Esophagus muscularis mucosa (tissue), 4 donors: ENCODE results near the gene GADD45A. TPM values are rescaled to one million over a fixed set of nuclear protein-coding genes. Genes with fewer than 3 reads are reported as not detected.

Source experiments
- DNase-seq: peaks from one replicate; pipeline ENCODE4 v3.0.0-alpha.2; 2017; ENCODE audit errors: extremely low spot score
- H3K27ac ChIP-seq, 4 donors: fragments of 200-600 bp; sonication (generic); replicated peaks in 1 of 4; 1 replicate in 3 of 4; 2 replicates in 1 of 4; pipeline ENCODE4 v1.5.1; 2016 to 2019; ENCODE audit warnings: mild to moderate bottlenecking in 1 of 4
- H3K27me3 ChIP-seq, 4 donors: fragments of 200-600 bp; sonication (generic); one replicate each; pipeline versions ENCODE4 v1.5.1 to v1.6.0; 2016 to 2019
- H3K36me3 ChIP-seq, 4 donors: fragments of 200-600 bp; sonication (generic); one replicate each; pipeline ENCODE4 v1.5.1; 2016 to 2019
- H3K4me1 ChIP-seq, 4 donors: fragments of 200-600 bp; sonication (generic); one replicate each; pipeline ENCODE4 v1.5.1; 2016 to 2019
- H3K4me3 ChIP-seq, 4 donors: fragments of 200-600 bp; sonication (generic); 1 replicate in 2 of 4; 2 replicates in 2 of 4; pipeline ENCODE4 v1.5.1; 2016 to 2019; ENCODE audit warnings: mild to moderate bottlenecking in 4 of 4, moderate library complexity in 1 of 4
- H3K9me3 ChIP-seq, 4 donors: fragments of 200-600 bp; sonication (generic); 1 replicate in 3 of 4; 2 replicates in 1 of 4; pipeline ENCODE4 v1.5.1; 2016 to 2019
- CTCF ChIP-seq, 3 experiments: fragments of 200-600 bp in 2 of 3; fragments of 450-650 bp in 1 of 3; sonication (generic) in 2 of 3; IDR thresholded peaks; one replicate each; pipeline ENCODE4 v1.5.1; 2017 to 2019; ENCODE audit warnings: antibody characterized with exemption in 3 of 3, mild to moderate bottlenecking in 2 of 3, moderate library complexity in 1 of 3
- EP300 ChIP-seq: sonication (generic); formaldehyde crosslinking; IDR thresholded peaks from one replicate; pipeline ENCODE4 v1.6.1; 2017; ENCODE audit warnings: antibody characterized with exemption
- POLR2A ChIP-seq: fragments of 450-650 bp; IDR thresholded peaks from one replicate; pipeline ENCODE4 v1.6.1; 2017; ENCODE audit warnings: antibody characterized with exemption, moderate library complexity, mild to moderate bottlenecking, low read depth
- POLR2AphosphoS5 ChIP-seq, 2 donors: sonication (generic); formaldehyde crosslinking; IDR thresholded peaks; one replicate each; pipeline ENCODE4 v1.6.1; 2017; ENCODE audit warnings: antibody characterized with exemption in 2 of 2
- WGBS: methylation state at CpG from one replicate; pipeline ENCODE4 v1.1.5; 2018; 5-methylcytosine and 5-hydroxymethylcytosine counted together
- intact Hi-C: fragments of 100-400 bp; cut with DNase I; formaldehyde crosslinking; loops from one replicate; pipeline ENCODE4 v1.15.1; 2023
- small RNA-seq, 3 donors: library from RNA; depleted of rRNA; stranded (forward); fragments of <200 nt; gene quantifications; one replicate each; pipeline ENCODE3, GENCODE V24; 2016
- total RNA-seq, 4 donors: library from RNA; depleted of rRNA; stranded (reverse); fragments of >200 nt; gene quantifications; one replicate each; pipeline versions ENCODE4 v1.1.0 to v1.2.1, GENCODE V29; 2016

The GADD45A gene
- total RNA-seq, 4 donors from 2014 or later: 51.1 to 80.8 (median 66.5) TPM

GRCh38 chr1:67735806-67736627 lies 51.0 kb downstream of the GADD45A start:
- DNase-seq: peak; percentile 93
- intact Hi-C loops: no loop called here

GRCh38 chr1:67736750-67737149 lies 51.7 kb downstream of the GADD45A start:
- no peak overlapping the region for H3K4me3 ChIP-seq
- peak overlapping the region; percentile 56 to 74 (median 66) for H3K27ac ChIP-seq
- 87% methylated on average over 3 of the region's 3 CpGs for WGBS
- no peaks in the 10 kb centered on the region for H3K9me3 ChIP-seq
- TF ChIP-seq CTCF (IDR thresholded peaks at IDR 0.05) (no peak), POLR2A (no peak), EP300 (no peak), POLR2AphosphoS5 (IDR thresholded peaks at IDR 0.05) (no peak)
- H3K4me1 ChIP-seq: peaks cover 51 to 71% (median 64%) of the 10 kb centered on the region in 4 donors
- intact Hi-C loops: no loop called here
- no peaks in the 10 kb centered on the region for H3K36me3 ChIP-seq
- no peaks in the 10 kb centered on the region for H3K27me3 ChIP-seq
- DNase-seq: no peak

More at GRCh38 chr1:67735806-67736627, 51.0 kb downstream of the GADD45A start:
- Histone ChIP-seq H3K27ac (peak overlapping the region; percentile 56 to 74 (median 66)), H3K27me3 (no peaks in the 10 kb centered on the region), H3K9me3 (no peaks in the 10 kb centered on the region), H3K36me3 (no peaks in the 10 kb centered on the region), H3K4me1 (peaks cover 48 to 68% (median 56%) of the 10 kb centered on the region in 4 donors), H3K4me3 (peak overlapping the region; percentile 2 to 31 (median 14))
- 11% methylated on average over 8 of the region's 11 CpGs for WGBS
- TF ChIP-seq EP300 (no peak), POLR2AphosphoS5 (IDR thresholded peaks at IDR 0.05) (peak; percentile 45 to 68), CTCF (IDR thresholded peaks at IDR 0.05) (no peak), POLR2A (no peak)

GRCh38 chr1:67737875-67738274 lies 52.9 kb downstream of the GADD45A start:
- H3K4me1 ChIP-seq: peaks cover 43 to 62% (median 58%) of the 10 kb centered on the region in 4 donors
- no peaks in the 10 kb centered on the region for H3K9me3 ChIP-seq
- H3K4me3 ChIP-seq: no peak overlapping the region
- no peak for DNase-seq
- H3K27me3 ChIP-seq: no peaks in the 10 kb centered on the region
- 100% methylated on average over 3 of the region's 3 CpGs for WGBS
- no peak overlapping the region for H3K27ac ChIP-seq
- TF ChIP-seq CTCF (IDR thresholded peaks at IDR 0.05) (no peak), POLR2A (no peak), POLR2AphosphoS5 (IDR thresholded peaks at IDR 0.05) (no peak), EP300 (no peak)
- no peaks in the 10 kb centered on the region for H3K36me3 ChIP-seq
- intact Hi-C loops: no loop called here

Small RNA genes within 50 kb of the gene (small RNA-seq; reads per million reads assigned to genes)
- gene RN7SL392P: 0 reads per million in 3 donors

Other genes with a start within 250 kb of the GADD45A start
- 100 to 1,000 TPM; 108 to 118 (median 111) TPM for gene GNG12, start 148.3 kb downstream of the GADD45A start, total RNA-seq